LNCAP (cell line): ENCODE results near the gene DEGS2.

Experiments used
- TF ChIP-seq, protein P1 (sequence below): fragments of 450-650 bp; IDR thresholded peaks from 2 replicates; pipeline ENCODE4 v1.5.1; 2017; ENCODE audit warnings: mild to moderate bottlenecking

Gene DEGS2

DNA sequence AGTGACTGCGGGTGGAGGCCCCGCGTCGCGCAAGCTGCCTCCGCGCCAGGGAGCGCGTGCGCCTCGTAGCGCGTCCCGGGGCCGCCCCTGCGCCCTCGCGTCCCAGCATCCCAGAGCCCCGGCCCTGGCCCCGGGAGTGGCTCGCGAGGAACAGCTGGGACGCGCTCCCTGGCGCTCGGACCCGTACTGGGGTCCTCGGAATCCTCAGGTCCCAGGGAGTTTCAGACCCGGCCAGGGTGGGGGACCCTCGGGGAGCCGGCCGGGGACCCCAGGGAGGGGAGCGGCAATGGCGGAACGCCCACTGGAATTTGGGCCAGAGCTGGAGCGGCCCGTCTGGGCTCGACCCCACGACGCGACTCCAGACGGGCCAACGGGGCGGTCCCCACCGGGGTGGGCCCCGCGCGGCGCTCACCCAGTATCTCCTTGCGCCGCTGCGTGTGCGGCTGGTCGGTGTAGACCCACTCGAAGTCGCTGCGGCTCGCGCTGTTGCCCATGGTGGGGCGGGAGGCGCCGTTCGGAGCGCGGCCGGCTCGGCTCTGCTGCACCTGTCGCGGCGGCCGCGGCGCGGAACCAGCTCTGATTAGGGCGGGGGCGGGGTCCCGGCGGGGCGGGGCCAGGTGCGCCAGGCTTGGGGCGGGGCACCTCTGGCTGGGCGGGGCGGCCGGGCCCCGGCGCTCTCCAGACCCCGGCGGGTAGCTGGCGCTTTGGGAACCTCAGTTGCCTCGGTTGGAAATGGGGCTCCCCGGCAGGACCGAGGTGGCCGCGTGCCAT lies at the start of gene DEGS2:
Gene DEGS2 (minus strand): TSS at position 552 of the 771 bp plus-strand sequence. CDS start 58 bp downstream, at position 494.
- TF ChIP-seq, protein P1, sequence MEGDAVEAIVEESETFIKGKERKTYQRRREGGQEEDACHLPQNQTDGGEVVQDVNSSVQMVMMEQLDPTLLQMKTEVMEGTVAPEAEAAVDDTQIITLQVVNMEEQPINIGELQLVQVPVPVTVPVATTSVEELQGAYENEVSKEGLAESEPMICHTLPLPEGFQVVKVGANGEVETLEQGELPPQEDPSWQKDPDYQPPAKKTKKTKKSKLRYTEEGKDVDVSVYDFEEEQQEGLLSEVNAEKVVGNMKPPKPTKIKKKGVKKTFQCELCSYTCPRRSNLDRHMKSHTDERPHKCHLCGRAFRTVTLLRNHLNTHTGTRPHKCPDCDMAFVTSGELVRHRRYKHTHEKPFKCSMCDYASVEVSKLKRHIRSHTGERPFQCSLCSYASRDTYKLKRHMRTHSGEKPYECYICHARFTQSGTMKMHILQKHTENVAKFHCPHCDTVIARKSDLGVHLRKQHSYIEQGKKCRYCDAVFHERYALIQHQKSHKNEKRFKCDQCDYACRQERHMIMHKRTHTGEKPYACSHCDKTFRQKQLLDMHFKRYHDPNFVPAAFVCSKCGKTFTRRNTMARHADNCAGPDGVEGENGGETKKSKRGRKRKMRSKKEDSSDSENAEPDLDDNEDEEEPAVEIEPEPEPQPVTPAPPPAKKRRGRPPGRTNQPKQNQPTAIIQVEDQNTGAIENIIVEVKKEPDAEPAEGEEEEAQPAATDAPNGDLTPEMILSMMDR: no peak

DNA sequence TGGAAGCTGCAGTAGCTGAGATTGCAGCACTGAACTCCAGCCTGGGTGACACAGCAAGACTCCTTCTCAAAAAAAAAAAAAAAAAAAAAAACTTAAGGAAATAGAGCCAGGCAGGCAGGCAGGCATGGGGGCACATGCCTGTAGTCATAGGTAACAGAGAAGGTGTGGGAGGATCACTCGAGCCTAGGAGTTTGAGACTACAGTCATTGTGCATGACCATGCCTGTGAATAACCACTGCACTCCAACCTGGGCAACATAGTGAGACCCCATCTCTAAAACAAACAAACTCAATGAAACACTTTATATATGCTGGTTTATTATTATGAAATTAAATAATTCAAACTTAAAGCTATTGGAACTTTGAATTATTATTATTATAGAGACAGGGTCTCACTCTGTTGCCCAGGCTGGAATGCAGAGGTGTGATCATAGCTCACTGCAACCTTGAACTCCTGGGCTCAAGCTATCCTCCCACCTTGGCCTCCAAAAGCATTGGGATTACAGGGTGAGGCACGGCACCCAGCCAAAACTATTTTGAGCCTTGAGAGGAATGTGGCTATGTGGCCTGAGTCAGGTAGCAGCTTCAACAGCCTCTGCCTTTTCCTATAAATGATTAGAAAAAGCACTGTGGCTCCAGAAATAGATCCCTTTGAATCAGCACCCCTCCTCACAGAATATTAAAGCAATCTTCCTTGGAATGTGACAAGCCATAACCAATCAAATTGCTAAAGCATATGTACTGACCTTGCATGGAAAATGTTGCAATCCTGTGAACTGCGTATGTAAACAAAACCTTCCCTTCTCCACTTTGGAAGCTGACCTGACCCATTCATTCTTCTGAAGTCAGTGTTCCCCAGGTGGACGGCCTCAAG lies 44.8 kb upstream of the DEGS2 start:
- TF ChIP-seq, protein P1: no peak

DNA sequence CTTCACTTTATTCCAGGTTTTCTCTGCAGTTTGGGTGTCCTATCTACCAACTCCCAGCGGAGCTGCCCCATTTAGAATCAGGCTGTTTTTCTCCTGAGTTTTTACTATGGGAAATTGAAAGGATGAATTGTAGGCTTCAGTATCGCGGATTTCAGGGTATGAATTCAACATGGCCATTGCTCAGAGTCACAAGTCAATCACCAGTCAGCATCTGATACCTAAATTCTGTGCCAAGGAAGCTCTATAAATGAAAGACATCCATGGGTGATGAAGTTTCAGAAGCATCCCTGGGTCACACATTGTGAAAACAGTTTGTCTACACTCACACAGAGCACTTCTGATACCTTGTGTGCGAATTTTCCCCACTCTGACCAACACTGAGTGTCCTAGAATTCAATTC lies 43.7 kb upstream of the DEGS2 start:
- TF ChIP-seq, protein P1: no peak

DNA sequence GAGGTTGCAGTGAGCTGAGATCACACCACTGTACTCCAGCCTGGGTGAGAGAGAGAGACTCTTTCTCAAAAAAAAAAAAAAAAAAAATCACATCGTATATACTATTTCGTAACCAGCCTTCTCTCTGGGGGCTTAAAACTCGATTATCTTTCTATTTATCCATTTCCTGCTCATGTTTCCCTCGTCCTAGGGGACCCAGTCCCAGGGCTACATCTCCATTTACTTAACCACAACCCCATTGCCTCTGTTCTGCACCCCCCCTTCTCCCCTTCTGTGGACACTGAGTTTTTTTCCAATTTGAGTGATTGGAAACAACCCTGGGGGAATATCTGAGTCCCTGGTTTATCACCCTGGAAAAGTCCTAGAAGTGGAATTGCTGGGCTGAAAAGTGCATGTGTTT lies 43.3 kb upstream of the DEGS2 start:
- TF ChIP-seq, protein P1: no peak

DNA sequence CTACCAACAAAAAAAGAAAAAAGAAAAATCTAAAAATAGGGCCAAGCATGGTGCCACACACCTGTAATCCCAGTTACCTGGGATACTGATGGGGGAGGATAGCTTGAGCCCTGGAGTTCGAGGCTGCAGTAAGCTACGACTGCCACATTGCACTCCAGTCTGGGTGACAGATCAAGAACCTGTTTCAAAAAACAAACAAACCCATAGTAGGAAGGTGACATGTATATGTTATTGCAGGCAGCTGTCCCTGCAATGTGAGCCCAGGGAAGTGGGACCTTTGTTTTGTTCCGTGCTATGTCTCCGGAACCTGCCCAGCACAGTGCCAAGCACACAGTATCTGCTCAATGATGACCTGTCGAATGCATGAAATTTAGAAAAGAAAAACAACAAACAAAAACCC lies 42.3 kb upstream of the DEGS2 start:
- TF ChIP-seq, protein P1: no peak

DNA sequence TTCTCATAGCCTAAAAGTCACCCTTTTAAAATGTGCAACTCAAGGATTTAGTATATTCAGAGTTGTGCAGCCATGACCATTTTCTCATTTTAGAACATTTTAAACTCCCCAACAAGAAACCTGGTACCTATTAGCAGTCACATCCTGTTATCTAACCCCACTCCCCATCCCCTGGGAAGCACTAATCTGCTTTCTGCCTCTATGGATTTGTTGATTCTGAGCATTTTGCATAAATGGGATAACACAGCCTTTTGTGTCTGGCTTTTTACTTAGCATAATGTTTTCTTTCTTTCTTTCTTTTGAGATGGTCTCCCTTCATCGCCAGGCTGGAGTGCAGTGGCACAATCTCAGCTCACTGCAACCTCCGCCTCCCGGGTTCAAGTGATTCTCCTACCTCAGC lies 40.9 kb upstream of the DEGS2 start:
- TF ChIP-seq, protein P1: no peak

DNA sequence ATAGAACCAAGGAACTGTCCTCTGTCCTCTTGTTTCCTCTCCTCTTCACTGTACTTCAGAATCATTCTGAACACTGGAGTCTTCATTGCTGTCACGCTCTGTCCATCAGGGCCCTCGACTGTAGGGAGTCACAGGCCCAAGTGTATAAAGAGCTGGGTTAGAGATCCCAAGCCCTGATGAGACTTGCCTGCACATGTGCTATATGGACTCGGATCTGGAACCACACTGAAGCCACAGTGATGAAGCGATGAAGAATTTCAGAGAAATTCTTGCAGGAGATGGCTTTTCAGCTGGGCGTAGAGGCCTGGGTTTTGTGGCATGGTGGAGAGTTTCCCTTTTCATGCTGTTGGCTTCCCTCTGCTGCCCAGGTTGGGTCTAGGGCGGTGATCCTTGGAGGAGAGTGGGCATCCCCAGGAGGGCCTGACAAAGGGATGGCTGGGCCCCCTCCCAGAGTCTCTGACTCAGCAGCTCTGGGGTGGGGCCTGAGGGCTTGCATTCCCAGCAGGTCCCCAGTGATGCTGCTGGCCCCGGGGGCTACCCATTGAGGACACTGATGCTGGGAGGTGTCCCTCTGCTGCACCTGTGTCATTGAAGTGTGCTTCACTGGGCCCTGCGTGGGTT lies 39.9 kb upstream of the DEGS2 start:
- TF ChIP-seq, protein P1: no peak
